Upper lobe of left lung (tissue), 4 donors: ENCODE measurements around the gene GOSR2.

Experiments
- CTCF ChIP-seq, 6 experiments: fragments of 450-650 bp in 4 of 6; fragments of 200-600 bp in 2 of 6; sonication (generic) in 2 of 6; IDR thresholded peaks; one replicate each; pipeline ENCODE4 v1.5.1; 2016 to 2019; ENCODE audit warnings: antibody characterized with exemption in 6 of 6
- EP300 ChIP-seq, 4 donors: sonication (generic); formaldehyde crosslinking; IDR thresholded peaks; one replicate each; pipeline ENCODE4 v1.5.1; 2017; ENCODE audit warnings: antibody characterized with exemption in 4 of 4, control low read depth in 2 of 4
- POLR2A ChIP-seq, 4 donors: fragments of 450-650 bp; IDR thresholded peaks; one replicate each; pipeline ENCODE4 v1.5.1; 2016 to 2017; ENCODE audit warnings: antibody characterized with exemption in 4 of 4, mild to moderate bottlenecking in 2 of 4
- POLR2AphosphoS5 ChIP-seq, 2 donors: sonication (generic); formaldehyde crosslinking; IDR thresholded peaks; one replicate each; pipeline ENCODE4 v1.5.1; 2017; ENCODE audit warnings: antibody characterized with exemption in 2 of 2

- TF ChIP-seq POLR2AphosphoS5 (IDR thresholded peaks at IDR 0.05), result no peak
- no peak for TF ChIP-seq CTCF (IDR thresholded peaks at IDR 0.05)
- TF ChIP-seq EP300 (IDR thresholded peaks at IDR 0.05), result no peak
- TF ChIP-seq POLR2A (IDR thresholded peaks at IDR 0.05), result no peak
Observed at GRCh38 chr17:46948544-46948943, 25.6 kb downstream of the GOSR2 start.
